Mucosa of rectum (tissue), 2 donors: Measurements from ENCODE around the gene CAMK2G.

ENCODE experiments used
- H3K27ac ChIP-seq, 2 donors: one replicate each; pipeline ENCODE4 v1.7.0; 2013; ENCODE audit warnings: inconsistent platforms in 2 of 2, low read depth in 2 of 2, low read length in 2 of 2
- H3K27me3 ChIP-seq, 2 donors: one replicate each; pipeline ENCODE4 v1.7.0; 2013; ENCODE audit warnings: low read length in 2 of 2; ENCODE audit not compliant: control insufficient read depth in 2 of 2, insufficient read depth in 2 of 2
- H3K36me3 ChIP-seq, 2 donors: one replicate each; pipeline ENCODE4 v1.7.0; 2013; ENCODE audit warnings: low read length in 2 of 2; ENCODE audit not compliant: control insufficient read depth in 2 of 2, insufficient read depth in 2 of 2
- H3K4me1 ChIP-seq, 2 donors: one replicate each; pipeline ENCODE4 v1.7.0; 2013; ENCODE audit warnings: low read length in 2 of 2, mild to moderate bottlenecking in 1 of 2; ENCODE audit not compliant: control insufficient read depth in 2 of 2, insufficient read depth in 2 of 2
- H3K4me3 ChIP-seq, 2 donors: one replicate each; pipeline ENCODE4 v1.7.0; 2013; ENCODE audit warnings: low read length in 2 of 2
- H3K9ac ChIP-seq, 2 donors: one replicate each; pipeline ENCODE4 v1.7.0; 2013; ENCODE audit warnings: low read length in 2 of 2, low read depth in 1 of 2, mild to moderate bottlenecking in 1 of 2
- H3K9me3 ChIP-seq, 2 donors: one replicate each; pipeline ENCODE4 v1.7.0; 2013; ENCODE audit warnings: low read length in 2 of 2; ENCODE audit not compliant: control insufficient read depth in 2 of 2
- donor health status: healthy.
- donor health status: Normal muscosa, but diverticular disease.

Gene CAMK2G

GRCh38 chr10:73856261-73856660, 18.1 kb downstream of the CAMK2G start:
- Histone ChIP-seq H3K36me3 (peaks cover 46 to 66% of the 10 kb centered on the region in 2 donors), H3K27me3 (no peaks in the 10 kb centered on the region), H3K27ac (no peak overlapping the region), H3K9me3 (no peaks in the 10 kb centered on the region), H3K9ac (no peak overlapping the region), H3K4me3 (no peak overlapping the region), H3K4me1 (peaks cover 7 to 15% of the 10 kb centered on the region in 2 donors)

- Histone ChIP-seq H3K9ac (no peak overlapping the region), H3K4me3 (no peak overlapping the region), H3K9me3 (no peaks in the 10 kb centered on the region), H3K27ac (no peak overlapping the region), H3K4me1 (peaks cover 7 to 15% of the 10 kb centered on the region in 2 donors), H3K36me3 (peaks cover 41 to 63% of the 10 kb centered on the region in 2 donors), H3K27me3 (no peaks in the 10 kb centered on the region)
Measured at GRCh38 chr10:73855413-73855812, 18.9 kb downstream of the CAMK2G start.

- Histone ChIP-seq H3K4me1 (peaks cover 7 to 15% of the 10 kb centered on the region in 2 donors), H3K36me3 (peaks cover 30 to 52% of the 10 kb centered on the region in 2 donors), H3K4me3 (no peak overlapping the region), H3K9me3 (no peaks in the 10 kb centered on the region), H3K9ac (no peak overlapping the region), H3K27me3 (no peaks in the 10 kb centered on the region), H3K27ac (no peak overlapping the region)
Measured at GRCh38 chr10:73854310-73854709, 20.0 kb downstream of the CAMK2G start.

GRCh38 chr10:73853196-73853595, 21.2 kb downstream of the CAMK2G start:
- Histone ChIP-seq H3K27ac (no peak overlapping the region), H3K36me3 (peaks cover 31 to 51% of the 10 kb centered on the region in 2 donors), H3K9ac (no peak overlapping the region), H3K27me3 (no peaks in the 10 kb centered on the region), H3K4me3 (no peak overlapping the region), H3K9me3 (no peaks in the 10 kb centered on the region), H3K4me1 (peaks cover 5 to 13% of the 10 kb centered on the region in 2 donors)

GRCh38 chr10:73850863-73851461, 23.4 kb downstream of the CAMK2G start:
- no peaks in the 10 kb centered on the region for H3K27me3 ChIP-seq
- no peak overlapping the region for H3K9ac ChIP-seq
- H3K4me1 ChIP-seq, result peaks cover 4 to 12% of the 10 kb centered on the region in 2 donors
- H3K36me3 ChIP-seq, result peaks cover 49 to 56% of the 10 kb centered on the region in 2 donors
- H3K4me3 ChIP-seq, result no peak overlapping the region
- H3K9me3 ChIP-seq, result no peaks in the 10 kb centered on the region
- H3K27ac ChIP-seq, result peak overlapping the region; percentile 3 to 69

GRCh38 chr10:73850211-73850610, 24.1 kb downstream of the CAMK2G start:
- Histone ChIP-seq H3K36me3 (peaks cover 50 to 56% of the 10 kb centered on the region in 2 donors), H3K9me3 (no peaks in the 10 kb centered on the region), H3K9ac (no peak overlapping the region), H3K4me1 (peaks cover 0 to 7% of the 10 kb centered on the region in 2 donors), H3K27ac (peak overlapping the region; percentile 54 to 69), H3K4me3 (no peak overlapping the region), H3K27me3 (no peaks in the 10 kb centered on the region)

GRCh38 chr10:73848821-73849489, 25.4 kb downstream of the CAMK2G start:
- H3K36me3 ChIP-seq, result peaks cover 50 to 54% of the 10 kb centered on the region in 2 donors
- H3K4me1 ChIP-seq, result no peaks in the 10 kb centered on the region
- no peaks in the 10 kb centered on the region for H3K27me3 ChIP-seq
- H3K4me3 ChIP-seq, result no peak overlapping the region
- peak overlapping the region in 1 of 2 donors; percentile 2 for H3K27ac ChIP-seq
- no peaks in the 10 kb centered on the region for H3K9me3 ChIP-seq
- no peak overlapping the region for H3K9ac ChIP-seq

- H3K9me3 ChIP-seq, result no peaks in the 10 kb centered on the region
- no peak overlapping the region for H3K4me3 ChIP-seq
- no peak overlapping the region for H3K9ac ChIP-seq
- no peaks in the 10 kb centered on the region for H3K4me1 ChIP-seq
- peaks cover 45 to 54% of the 10 kb centered on the region in 2 donors for H3K36me3 ChIP-seq
- H3K27ac ChIP-seq, result no peak overlapping the region
- H3K27me3 ChIP-seq, result no peaks in the 10 kb centered on the region
Measured at GRCh38 chr10:73847031-73847430, 27.3 kb downstream of the CAMK2G start.

- Histone ChIP-seq H3K9me3 (no peaks in the 10 kb centered on the region), H3K27me3 (no peaks in the 10 kb centered on the region), H3K4me3 (no peak overlapping the region), H3K27ac (no peak overlapping the region), H3K4me1 (no peaks in the 10 kb centered on the region), H3K36me3 (peaks cover 62 to 71% of the 10 kb centered on the region in 2 donors), H3K9ac (no peak overlapping the region)
Measured at GRCh38 chr10:73843261-73843660, 31.1 kb downstream of the CAMK2G start.

GRCh38 chr10:73842349-73842748, 32.0 kb downstream of the CAMK2G start:
- H3K27ac ChIP-seq, result no peak overlapping the region
- H3K9me3 ChIP-seq, result no peaks in the 10 kb centered on the region
- no peak overlapping the region for H3K9ac ChIP-seq
- peaks cover 62 to 71% of the 10 kb centered on the region in 2 donors for H3K36me3 ChIP-seq
- no peaks in the 10 kb centered on the region for H3K4me1 ChIP-seq
- H3K4me3 ChIP-seq, result no peak overlapping the region
- no peaks in the 10 kb centered on the region for H3K27me3 ChIP-seq
